Measurements from ENCODE around the gene FRMPD4.
"Not testable (repeated sequence)": the region's sequence is repeated elsewhere in the genome, so short reads cannot be mapped to it uniquely, and the experiment has no call there.

Gene FRMPD4
- 0 to 0.34 reads per million in 2 donors for total RNA-seq

DNA sequence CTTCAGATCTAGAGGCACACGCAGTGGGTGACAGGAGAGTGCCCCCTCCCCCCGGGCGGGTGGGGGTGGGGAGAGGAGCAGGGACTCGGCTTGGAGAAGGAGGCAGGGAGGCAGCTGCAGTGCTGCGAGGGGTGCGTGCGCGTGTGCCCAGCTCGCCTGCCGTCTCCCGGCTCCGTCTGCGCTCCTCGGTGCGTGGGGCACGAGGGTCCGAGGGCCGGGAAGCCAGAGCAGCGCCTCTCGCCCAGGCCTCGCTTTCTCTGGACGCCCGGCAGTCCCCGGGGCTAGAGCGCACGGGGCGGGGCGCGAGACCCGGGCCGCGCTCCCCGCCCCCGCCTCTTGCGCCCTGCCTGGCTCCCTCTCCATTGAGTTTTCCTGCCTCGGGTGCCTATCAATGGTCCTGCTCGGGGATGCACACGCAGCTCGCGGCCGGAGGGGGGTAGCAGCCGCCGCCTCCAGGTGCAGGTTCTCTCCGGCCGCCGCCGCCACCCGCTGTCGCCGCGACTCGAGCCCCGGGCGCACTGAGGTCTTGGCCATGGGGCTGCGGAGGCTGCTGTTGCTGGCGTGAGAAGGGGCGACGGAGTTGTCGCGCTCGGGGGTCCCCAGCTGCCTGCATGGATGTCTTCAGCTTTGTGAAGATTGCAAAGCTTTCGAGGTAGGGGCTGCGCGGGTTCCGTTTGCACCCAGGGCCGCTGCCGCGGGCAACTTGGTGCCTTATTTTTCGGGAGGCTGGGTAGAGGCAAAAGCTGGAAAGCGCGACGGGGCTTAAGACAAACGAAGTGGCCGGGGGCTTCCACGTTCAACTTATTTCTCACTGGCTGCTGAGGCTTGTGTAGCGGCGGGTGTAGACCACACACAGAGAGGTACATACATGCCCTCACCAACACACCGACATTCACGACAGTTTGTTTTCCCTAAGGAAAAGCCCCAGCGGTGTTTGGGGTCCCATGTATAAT lies at the start of gene FRMPD4:
FRMPD4 (plus strand) TSS at position 113 of the 953 bp plus-strand sequence; CDS start at position 612, 499 bp downstream.
- no peak for DNase-seq

GRCh38 chrX:12089740-12090139 lies 48.5 kb upstream of the FRMPD4 start:
- no peak for DNase-seq

- DNase-seq: no peak
Observed at GRCh38 chrX:12113321-12113720, 25.0 kb upstream of the FRMPD4 start.

DNA sequence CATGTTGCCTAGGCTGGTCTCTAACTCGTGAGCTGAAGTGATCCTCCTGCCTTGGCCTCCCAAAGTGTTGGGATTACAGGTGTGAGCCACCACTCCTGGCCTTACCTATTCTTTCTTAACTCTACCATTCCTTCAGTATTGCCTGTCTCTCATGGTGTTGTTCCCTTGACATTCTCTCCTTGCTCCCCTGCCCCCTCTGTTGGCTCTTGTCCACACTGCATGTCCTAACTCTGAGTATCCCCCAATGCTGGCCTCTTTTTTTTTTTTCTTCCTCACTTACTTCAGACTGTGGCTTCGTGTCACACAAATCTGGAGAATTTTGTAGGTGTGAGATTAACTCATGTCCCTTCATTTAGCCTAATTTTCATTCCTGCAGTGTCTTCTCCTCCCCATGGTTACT lies 22.9 kb upstream of the FRMPD4 start:
- no peak for DNase-seq

- no peak for DNase-seq
Observed at GRCh38 chrX:12118134-12118533, 20.1 kb upstream of the FRMPD4 start.

DNA sequence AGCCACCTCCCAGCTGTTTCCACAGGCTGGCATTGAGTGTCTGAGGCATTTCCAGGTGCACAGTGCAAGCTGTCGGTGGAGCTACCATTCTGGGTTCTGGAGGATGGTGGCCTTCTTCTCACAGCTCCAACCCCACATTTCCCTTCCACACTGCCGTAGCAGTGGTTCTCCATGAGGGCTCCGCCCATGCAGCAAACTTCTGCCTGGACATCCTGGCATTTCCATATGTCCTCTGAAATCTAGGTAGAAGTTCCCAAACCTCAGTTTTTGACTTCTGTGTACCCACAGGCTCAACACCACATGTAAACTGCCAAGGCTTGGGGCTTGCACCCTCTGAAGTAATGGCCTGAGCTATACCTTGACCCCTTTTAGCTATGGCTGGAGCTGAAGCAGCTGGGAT lies 10.3 kb upstream of the FRMPD4 start:
- no peak for DNase-seq

- DNase-seq: no peak
Observed at GRCh38 chrX:12137951-12138360, 317 bp upstream of the FRMPD4 start.

GRCh38 chrX:12139934-12140611 lies 1.8 kb downstream of the FRMPD4 start:
- no peak for DNase-seq

DNA sequence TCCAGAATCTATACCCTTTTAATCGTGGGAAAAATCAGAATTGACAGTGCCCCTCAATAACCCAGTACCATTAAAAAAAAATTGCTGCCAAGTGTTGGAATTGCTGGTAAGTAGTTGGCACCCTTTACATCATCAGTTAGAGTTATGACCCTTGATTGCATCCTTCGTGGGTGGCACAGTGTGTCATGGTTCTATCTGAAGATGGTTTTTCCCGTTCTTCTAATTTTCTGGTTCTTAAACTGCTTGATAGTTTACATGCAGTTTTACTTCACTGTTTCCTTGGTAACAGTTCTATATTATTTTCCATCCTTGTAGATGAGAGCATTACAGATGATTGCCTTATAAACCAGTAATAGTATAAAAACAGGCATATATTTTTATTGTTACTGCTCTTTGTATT lies 3.2 kb downstream of the FRMPD4 start:
- DNase-seq: no peak

DNA sequence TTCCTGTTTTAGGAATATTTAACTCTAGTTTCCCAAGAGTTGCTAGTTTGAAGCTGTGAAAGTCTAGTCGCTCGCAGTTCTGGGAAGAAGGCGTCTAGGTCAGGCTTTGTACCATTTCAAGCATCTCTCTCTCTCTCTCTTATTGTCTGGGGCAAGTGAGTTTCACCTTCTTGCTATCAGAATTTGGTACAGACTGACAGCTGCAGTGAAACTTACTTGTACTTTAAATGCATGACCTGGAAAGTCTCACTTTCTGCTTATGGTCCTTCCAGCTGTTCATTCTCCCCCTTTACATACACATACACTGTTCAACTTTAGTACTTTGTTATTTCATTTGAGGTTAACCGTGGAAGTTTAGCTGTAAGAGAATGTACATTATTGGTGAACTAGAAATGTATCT lies 4.4 kb downstream of the FRMPD4 start:
- no peak for DNase-seq

DNA sequence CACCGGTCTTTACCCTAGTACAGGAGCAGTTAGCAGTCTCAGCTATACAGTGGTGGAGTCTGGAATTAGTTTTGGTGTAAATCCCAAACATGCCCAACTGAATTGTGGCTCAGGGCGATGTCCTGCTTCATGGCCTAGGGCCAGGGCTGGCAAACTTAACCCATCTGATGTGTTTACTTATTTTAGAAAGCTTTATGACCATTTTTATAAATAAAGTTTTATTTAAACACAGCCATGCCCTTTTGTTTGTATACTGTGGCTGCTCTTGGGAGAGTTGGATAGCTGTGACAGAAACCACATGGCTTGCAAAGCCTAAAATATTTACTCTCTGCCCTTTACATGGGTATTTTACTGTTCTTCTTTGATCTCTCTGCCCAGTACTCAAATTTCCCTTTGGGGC lies 7.1 kb downstream of the FRMPD4 start:
- no peak for DNase-seq

GRCh38 chrX:12149670-12150407 lies 11.6 kb downstream of the FRMPD4 start:
- no peak for DNase-seq

GRCh38 chrX:12153317-12153716 lies 15.0 kb downstream of the FRMPD4 start:
- DNase-seq: no peak

DNA sequence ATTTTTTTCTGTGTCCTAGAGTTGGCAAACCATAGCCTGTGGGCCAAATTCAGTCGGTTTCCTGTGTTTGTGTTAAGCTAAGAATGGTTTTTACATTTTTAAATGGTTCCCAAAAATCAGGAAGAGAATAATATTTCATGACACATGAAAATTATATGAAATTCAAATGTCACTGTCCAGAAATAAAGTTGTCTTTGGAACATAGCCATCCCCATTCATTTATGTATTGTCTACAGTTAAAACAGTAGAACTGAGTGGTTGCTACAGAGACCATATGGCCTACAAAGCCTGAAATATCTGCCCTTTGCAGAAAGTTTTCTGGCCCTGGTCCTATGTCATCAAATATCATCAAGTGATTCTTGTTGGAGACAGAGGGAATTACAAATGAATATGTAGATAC lies 15.5 kb downstream of the FRMPD4 start:
- no peak for DNase-seq

- no peak for DNase-seq
Observed at GRCh38 chrX:12159799-12160198, 21.5 kb downstream of the FRMPD4 start.

DNA sequence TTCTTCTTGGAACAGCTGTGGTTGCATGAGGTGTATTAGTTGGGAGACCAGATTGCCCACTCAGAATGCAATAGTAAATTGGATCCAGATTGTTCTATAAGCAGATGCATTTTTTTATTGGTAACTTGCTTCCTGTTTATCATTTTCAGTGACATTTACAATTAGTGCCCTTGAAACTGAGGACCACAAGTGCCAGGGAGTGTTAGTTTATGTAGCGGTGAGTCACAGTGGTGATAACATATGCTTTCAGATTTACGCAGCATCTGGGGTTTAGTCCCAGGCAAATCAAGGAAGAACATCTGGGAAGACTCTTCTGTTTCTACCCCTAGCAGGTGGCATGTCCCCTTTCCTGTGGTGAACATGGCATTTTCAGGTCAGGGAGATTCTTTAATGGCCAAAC lies 24.1 kb downstream of the FRMPD4 start:
- no peak for DNase-seq

- not testable (repeated sequence) for DNase-seq
Observed at GRCh38 chrX:12164180-12164579, 25.9 kb downstream of the FRMPD4 start.

GRCh38 chrX:12170755-12171154 lies 32.5 kb downstream of the FRMPD4 start:
- no peak for DNase-seq

- no peak for DNase-seq
Observed at GRCh38 chrX:12174358-12174757, 36.1 kb downstream of the FRMPD4 start.

DNA sequence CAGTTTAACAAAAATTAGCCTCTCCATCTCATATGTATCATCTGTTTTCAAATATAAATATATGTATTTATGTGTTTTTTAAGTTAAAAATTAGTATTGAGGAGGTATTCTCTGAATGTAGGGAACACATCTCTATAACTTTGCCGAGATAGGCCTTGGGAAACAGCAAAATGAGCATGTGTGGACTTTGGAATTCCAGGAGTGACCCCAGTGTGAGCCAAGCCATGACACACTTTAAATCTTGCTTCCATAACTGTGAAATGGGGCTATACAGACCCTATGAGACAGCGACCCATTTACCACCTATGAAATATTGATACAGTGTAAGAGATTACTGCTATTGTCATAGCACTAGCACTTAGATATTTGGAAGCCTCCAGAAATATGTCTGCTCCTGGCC lies 58.8 kb downstream of the FRMPD4 start:
- DNase-seq: no peak

DNA sequence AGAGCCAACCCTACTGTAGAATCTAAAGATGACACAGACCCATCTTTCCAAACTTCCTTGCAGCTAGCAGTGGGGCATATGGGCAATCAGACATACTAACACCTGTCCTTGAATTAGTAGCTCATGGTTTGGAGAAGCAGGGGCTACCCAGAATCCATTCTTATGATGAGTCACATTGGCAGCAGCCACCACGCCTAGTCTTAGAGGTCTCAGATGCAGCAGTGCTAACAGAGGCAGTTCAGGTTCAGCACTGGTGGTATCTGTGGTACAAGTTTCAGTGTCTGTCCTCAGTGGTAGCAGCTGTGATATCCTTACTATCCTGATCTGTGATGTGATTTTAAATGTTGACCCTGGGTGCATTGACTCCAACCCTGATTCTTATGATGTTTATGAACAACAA lies 68.1 kb downstream of the FRMPD4 start:
- no peak for DNase-seq

- DNase-seq: no peak
Observed at GRCh38 chrX:12210196-12210815, 72.0 kb downstream of the FRMPD4 start.

- no peak for DNase-seq
Observed at GRCh38 chrX:12210971-12211370, 72.7 kb downstream of the FRMPD4 start.

All from T-helper 2 cell (primary cell).